Body of pancreas (tissue), 4 donors: ENCODE measurements around the gene CCDC81.

Experiments
- CTCF ChIP-seq, 7 experiments: fragments of 450-650 bp in 4 of 7; fragments of 200-600 bp in 3 of 7; sonication (generic) in 3 of 7; IDR thresholded peaks; one replicate each; pipeline ENCODE4 v1.5.1; 2016 to 2019; ENCODE audit warnings: antibody characterized with exemption in 7 of 7
- POLR2A ChIP-seq, 3 donors: fragments of 450-650 bp; IDR thresholded peaks; one replicate each; pipeline ENCODE4 v1.6.1; 2016; ENCODE audit warnings: antibody characterized with exemption in 3 of 3, mild to moderate bottlenecking in 2 of 3

DNA sequence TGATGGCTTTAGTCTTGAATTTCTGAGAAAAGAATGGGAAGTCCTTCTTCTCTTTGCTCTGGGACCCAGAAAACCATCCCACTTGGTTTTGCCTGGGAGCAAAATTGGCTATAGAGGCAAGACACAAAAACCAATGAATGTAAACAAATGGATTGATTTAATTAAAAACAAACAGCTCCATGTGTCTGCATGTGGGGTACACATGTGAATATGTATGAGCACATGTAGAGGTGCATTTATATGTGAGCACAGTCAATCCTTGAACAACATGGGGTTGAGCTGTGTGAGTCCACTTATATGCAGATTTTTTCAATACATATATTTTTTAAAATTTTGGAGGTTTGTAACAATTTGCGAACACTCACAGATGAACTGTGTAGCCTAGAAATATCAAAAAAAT, 87.2 kb downstream of the CCDC81 start:
- TF ChIP-seq CTCF (IDR thresholded peaks at IDR 0.05) (no peak), POLR2A (IDR thresholded peaks at IDR 0.05) (no peak)
